ENCODE data around the gene DLG2.

Gene DLG2

DNA sequence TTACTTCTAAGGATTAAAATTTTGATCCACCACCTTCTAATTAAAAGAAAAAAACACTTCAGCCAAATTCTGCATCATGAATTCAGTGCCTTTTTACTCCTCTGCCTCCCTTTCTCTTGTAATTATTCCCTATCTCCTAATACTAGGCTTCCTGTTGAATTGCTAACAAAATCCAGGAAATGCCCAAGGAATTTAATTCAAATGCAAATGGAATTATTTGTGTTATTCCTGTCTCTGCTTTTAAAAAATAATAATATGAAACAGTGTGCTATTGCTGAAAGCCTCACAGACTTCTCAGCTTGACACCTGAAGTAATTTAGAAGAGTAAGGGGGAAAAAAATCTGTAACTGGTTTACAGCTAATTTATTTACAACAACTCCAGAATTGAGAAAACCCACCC is 85.5 kb downstream of the DLG2 start:
- DNase-seq, result no peak

DNA sequence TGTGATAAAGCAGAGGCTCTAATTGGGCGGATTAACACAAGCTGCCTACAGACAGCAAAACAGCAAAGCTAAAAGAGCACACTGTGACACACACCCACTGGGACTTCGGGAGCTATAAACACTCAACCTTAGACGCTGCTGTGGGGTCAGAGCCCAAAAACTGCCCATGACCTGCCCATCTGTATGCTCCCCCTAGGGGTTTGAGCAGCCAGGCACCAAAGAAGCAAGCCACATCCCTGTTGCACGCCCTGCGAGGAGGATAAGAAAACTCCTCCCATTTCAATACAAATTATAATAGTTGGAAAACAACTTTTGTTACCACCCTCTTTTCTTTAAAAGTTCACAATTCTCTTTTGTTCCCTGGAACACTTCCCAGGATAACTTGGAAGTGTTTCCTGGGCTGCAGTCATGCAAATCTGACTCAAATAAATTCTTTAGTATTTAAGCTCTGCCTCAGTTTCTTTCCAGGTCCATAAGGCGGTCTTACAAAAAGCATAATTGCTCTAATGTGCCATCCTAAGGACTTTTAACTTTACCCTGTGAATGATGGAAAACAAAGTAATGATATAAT is 86.4 kb downstream of the DLG2 start:
- DNase-seq, result no peak

DNA sequence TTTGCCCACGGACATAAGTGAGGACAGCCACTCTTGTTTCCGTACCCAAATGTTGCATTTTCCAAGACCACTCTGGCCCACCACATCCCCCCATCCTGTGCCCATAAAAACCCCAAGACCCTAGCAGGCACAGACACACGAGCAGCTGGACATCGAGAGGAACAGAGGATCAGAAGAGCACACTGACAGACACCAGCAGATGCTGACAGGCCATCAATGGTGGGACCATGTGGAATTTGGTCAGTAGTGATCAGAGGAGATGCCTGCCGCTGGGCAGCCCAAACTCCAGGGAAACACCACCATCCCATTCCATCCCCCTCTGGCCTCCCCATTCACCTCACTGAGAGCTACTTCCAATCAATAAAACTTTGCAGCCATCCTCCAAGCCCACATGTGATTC is 87.0 kb downstream of the DLG2 start:
- no peak for DNase-seq

DNA sequence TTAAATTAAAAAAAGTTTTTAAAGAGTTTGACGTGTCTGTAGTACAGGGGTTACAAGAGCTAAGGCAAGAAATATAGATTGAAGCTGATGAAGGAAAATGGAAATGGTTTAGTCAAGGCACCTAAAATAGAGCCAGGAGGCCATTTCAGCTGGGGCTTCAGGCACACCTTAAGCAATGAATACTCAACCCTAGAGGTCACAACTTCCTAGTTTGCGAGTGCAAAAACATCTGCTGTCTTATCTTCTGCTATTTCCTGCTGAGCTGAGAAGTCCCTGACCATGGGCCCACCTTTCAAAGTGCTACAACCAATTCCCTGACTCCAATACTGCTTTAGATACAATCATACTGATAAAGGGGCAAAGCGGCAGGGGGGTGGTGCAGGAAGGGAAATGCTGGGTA is 87.4 kb downstream of the DLG2 start:
- DNase-seq, result no peak

DNA sequence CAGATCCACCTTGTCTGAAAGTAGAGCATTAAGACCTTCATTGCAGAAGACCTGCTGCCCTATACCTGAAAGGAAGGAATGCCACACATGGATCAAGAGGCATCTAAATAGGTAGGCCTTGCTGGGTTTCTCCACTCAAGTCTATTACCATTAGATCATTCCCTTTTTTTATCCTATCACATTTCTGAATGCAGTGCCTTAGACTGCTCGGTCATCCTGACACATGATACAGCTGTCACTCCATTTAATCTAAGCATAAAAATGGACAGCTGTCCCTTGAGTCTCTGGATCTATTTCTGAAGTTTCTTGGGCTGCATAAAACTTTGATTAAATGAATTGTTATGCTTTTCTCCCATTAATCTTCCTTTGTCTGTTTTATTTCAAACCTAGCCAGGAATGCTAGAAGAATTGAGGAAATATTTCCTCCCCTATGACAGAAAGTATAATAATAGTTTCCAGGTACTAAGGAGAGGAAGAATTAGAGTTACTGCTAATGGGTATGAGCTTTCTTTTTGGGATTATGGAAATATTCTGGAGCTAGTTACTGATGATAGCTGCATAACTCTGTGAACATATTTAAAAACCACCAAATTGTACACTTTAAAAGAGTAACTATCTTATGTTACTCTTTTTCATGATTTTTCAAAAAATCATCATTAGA is 88.0 kb downstream of the DLG2 start:
- no peak for DNase-seq

DNA sequence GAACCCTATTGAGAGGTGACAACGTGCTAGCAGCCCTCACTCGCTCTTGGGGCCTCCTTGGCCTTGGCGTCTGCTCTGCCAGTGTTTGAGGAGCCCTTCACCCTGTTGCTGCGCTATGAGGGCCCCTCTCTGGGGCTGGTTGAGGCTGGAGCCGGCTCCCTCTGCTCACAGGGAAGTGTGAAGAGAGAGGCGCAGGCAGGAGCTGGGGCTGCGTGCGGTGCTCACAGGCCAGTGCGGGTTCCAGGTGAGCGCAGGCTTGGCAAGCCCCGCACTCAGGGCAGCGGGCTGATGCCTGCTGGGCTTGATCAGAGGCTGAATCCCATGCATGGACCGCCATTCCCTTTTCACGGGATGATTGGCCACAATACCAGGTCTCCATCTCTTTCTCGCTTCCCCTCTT is 90.7 kb downstream of the DLG2 start:
- no peak for DNase-seq

DNA sequence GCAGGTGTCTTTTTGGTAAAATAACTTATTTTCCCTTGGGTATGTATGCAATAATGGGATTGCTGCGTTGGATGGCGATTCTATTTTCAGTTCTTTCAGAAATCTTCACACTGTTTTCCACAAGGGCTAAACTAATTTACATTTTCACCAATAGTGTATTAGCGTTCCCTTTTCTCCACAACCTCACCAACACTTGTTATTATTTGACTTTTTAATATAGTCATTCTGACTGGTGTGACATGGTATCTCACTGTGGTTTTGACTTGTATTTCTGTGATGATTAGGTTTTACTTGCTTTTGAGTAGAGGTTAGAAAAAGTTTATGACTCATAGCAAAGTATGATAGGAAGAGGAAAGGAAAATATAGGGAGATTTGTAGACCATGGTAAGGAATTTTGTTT is 92.3 kb downstream of the DLG2 start:
- no peak for DNase-seq

DNA sequence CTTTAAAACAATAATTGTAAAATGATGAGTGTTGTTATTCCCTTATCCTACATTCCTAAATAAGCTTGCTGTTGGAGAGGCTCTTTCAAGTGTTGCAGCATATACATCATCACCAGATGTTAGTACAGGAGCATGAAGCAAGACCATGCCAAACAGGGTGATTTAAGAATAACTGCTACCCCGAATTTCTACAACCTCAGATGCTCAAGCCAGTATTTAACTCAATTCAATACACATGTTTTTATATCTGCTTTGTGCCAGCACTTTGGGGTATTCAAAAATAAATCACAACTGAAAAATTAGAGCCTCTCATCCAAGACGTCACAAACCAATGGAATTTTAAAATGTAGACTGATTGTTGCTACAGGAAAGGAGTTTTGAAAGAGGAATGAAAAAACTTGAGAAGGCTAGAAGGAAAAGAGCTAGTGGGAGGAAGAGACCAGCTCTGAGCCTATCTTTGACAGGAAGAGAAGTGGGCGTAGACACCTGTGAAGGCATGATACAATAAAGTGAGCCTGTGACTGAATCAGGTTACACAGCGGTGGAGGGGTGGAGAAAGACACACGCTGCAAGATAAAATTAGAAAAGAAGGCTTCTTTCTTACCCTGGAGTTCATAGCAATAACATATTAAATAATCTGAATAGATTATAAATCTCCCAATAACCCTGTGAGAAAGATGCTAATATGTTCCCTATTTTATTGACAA is 95.8 kb downstream of the DLG2 start:
- DNase-seq, result no peak

DNA sequence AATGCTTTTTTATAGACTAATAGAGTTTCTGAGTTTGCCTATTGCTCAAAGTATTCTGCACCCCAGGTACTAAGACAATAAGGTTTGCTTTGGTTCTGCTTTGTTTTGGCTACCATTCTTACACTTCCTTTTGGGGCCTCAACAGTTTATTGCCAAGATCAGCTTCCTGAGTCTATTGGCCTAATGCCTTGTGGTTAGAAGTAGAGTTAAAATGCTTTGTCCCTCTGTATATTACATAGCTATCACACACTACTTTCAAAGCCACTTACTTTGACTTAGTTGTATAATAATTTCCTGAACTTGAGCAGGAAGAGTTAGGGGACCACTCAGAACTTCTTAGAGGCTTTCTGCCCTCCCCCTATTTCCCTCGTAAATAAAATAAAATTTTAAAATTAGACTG is 96.5 kb downstream of the DLG2 start:
- no peak for DNase-seq

DNA sequence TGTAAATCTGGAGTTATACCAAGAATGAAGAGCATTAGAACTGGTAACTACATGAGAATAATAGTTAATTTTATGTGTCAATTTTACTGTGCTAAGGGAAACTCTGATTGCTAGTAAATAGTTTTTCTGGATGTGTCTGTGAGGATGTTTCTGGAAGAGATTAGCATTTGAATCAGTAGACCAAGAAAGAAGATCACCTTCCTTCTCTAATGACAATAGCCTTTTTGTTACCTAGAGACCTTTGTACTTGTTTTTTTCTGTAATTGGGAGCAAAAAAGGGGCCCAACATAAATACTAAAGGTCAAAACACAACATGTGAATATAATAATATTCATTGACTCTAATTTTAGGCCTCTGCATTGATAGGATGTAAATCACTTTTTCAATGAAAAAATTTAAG is 100.6 kb downstream of the DLG2 start:
- no peak for DNase-seq

DNA sequence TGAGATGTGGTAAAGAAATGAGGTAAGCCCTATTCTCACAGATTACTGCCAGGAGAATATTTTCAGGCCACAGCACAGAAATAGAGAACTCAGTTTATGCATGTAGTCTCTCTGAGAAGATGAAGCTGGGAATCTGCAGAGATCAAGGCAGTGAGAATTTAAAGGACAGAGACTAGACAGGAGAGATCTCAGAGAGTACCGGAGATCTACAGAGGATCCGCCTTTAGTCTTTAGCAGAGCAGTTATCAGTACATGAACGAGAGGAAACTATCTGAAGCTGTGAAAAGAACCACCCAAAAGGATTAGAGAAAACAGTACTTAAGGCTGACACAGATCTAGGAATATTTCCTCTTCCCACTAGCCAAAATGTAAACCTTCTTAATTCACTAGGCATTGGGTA is 101.5 kb downstream of the DLG2 start:
- no peak for DNase-seq

DNA sequence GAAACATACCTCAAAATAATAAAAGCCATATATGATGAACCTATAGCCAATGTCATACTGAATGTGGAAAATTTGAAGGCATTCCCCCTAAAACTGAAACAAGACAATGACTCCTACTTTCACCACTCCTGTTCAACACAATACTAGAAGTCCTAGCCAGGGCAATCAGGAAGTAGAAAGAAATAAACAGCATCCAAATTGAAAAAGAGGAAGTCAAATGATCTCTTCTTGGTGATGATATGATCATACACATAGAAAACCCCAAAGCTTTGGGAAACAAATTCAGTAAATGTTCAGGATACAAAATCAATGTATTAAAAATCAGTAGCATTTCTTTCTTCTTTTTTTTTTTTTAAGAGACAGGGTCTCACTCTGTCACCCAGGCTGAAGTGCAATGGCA is 109.9 kb downstream of the DLG2 start:
- DNase-seq, result no peak

DNA sequence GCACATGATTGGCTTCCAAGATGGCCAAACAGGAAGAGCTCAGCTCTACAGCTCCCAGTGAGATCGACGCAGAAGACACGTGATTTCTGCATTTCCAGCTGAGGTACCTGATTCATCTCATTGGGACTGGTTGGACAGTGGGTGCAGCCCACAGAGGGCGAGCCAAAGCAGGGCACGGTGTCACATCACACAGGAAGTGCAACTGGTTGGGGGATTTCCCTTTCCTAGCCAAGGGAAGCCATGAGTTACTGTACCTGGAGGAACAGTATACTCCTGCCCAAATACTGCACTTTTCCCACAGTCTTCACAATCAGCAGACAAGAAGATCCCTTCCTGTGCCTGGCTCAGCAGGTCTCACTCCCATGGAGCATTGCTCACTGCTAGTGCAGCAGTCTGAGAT is 131.2 kb downstream of the DLG2 start:
- no peak for DNase-seq

DNA sequence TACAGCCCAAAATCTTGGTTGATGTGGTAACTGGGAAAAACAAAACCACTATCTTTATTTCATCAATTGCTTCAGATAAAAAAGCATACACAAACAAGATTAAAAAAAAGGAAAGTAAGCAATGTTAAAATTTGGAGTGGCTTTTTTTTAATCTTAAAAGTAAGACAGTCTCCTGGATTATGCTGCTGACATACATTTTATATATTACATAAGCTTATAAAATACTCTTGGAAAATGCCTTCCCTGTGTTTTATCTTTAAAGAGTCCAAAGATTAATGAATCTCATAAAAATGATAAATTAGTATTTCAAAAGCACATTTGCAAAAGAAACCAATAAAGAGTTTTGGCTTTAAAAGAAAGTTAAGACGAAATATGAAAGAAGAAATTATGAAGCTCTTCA is 132.7 kb downstream of the DLG2 start:
- DNase-seq, result no peak

DNA sequence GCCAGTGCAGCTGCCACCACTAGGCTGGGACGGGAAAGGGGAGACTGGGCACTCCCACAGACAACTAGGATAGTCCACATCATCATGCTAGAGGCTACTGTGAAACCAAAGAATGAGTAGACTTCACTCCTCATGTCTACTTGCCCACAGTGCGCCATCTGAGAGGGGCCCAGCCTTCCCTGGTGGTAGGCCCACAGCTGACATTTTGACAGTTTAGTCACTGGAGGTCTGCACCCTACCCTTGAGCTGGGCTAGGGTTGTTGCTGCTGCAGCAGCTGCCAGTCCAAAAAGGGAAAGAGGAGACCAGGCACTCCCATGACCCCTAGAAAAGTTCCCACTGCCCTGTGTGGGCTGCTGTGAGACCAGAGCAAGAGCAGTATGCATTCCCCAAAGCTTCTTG is 141.2 kb downstream of the DLG2 start:
- no peak for DNase-seq

DNA sequence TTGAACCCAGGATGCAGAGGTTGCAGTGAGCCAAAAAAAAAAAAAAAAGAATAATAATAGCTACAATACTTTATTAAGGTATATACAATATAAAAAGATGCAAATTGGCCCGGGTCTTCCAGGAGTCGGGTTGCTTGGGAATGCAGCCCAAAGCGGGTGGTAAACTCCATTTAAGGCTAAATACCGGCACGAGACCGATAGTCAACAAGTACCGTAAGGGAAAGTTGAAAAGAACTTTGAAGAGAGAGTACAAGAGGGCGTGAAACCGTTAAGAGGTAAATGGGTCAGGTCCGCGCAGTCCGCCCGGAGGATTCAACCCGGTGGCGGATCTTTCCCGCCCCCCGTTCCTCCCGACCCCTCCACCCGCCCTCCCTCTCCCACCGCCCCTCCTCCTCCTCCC is 143.3 kb downstream of the DLG2 start:
- DNase-seq, result no peak

DNA sequence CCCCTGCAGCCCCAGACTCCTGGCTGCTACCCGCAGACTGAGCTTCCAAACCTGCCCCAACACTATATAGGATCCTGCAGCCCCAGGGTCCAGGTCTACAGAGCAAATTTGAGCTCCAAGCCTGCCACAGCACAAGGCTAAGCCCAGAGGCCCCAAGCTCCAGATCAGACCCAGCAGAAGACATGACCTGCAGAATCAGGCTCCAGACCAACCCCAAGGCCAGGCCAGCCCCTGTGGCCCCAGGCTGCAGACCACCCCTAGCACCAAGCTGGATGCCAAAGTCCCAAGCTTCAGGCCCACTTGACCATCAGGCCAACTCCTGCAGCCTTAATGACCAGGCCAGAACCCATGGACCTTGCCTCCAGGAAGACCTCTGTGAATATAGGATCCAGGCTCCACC is 145.3 kb downstream of the DLG2 start:
- no peak for DNase-seq

DNA sequence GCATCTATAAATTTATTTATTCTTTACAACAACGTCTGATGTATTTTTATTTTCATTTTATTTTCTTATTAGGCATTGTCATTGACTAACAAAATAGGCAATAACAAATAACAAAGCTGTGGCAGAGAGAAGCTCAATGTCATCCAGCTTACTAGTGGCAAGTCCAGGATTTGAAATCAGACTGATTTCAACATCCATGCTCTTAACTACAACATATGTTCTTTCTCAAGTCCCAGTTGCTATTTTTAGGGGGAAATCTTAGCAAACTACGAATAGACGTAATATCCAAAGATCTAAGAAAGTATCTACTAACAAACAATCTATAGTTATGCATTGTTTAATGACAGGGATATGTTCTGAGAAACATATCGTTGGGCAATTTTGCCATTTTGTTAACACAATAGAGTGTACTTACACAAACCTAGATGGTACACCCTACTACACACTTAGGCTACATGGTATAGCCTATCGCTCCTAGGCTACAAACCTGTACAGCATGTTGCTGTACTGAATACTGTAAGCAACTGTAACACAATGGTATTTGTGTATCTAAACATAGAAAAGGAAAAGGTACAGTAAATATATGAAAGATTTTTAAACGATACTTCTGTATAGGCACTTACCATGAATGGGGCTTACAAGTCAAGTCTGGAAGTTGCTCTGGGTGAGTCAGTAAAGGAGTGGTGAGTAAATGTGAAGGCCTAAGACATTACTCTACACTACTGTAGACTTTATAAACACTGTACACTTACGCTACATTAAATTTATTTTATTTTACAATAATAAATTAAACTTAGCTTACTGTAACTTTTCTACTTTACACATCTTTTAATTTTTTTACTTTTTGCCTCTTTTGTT is 151.3 kb downstream of the DLG2 start:
- DNase-seq, result no peak

DNA sequence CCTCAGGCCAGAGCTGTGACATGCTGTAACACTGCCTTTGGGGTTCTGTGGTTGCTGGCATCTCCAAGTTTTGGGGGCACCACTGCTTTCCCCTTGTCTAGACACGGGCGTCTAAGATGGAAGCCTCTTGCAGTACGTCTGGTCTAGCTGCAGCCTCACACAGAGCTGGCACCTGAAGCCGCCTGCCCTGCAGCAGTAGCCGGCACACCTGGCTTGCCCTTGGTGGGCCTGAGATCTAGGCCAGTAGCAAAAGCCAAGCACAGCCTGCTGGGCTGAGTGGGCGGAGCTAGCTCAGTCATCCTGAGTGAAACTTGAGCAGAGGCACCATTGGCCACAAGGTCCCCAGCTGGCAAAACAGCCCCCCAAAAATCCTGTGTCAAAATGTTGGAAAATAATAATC is 154.2 kb downstream of the DLG2 start:
- DNase-seq, result no peak

DNA sequence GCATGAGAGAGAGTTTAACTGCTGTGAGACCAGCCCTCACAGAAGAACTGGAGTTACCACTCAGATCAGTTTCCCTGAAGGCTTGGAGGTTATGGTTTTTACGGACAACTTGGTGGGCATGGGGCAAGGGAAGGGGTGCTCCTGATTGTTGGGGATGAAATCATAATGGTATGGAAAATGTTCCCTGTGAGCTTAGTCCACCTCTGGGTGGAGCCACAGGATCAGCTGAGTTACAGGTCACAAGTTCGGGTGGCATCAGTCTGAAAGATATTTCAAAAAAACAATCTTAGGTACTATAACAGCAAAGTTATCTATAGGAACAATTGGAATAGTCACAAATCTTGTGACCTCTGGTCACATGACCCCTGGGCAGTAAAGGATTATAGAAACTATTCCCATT is 162.9 kb downstream of the DLG2 start:
- no peak for DNase-seq

DNA sequence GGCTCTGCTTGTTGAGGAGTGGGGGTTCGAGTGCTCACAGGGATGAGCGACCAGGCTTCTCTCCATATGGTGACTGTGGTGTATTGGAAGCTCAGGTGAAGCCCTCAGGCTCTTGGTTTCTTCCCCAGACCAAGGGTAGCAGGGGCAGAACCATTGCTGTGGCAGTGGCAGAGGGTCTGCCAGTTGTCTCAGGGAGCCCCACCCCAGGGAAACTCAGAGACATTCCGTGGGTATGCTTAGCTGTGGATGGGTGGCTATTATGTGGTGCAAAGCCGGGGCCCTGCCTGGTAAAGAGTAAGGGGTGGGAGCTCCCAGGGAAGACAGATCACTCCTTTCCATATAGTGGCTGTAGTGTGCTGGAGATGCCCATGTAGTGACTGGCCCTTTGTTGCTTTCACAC is 167.8 kb downstream of the DLG2 start:
- DNase-seq, result no peak

DNA sequence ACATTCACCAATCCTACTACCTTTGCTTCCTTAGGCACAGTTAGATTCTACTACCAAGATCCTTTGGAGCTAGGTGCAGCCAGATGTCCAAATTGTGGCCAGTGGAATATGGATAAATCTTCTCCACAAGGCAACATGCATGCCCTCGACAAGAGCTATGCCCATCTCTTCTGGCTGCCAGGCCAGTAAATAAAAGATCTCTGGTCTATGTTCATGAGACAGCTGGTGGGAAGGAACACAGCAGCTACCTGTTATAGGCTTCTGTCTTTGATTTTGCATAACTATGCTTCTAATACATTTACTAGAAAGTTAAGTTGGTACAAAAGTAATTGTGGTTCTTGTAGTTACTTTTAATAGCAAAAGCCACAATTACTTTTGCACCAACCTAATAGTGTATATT is 182.7 kb downstream of the DLG2 start:
- DNase-seq, result no peak

DNA sequence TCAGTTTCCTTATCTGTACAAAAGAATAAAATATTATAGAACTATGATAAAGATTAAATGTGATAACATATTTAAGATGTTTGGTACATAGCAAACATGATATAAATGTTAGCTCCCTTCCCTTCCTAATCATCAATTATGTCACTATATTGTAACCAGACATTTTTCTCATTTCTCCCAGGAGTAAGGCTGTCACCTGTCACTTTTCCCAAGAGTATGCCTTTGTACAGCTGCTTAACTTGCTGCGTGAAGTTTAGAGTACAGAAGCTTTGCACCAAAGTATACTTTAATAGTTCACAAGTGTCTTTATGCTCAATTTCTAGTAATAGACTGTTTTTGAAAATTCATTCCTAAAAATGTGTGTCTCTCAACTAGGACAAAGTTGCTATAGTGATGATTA is 186.9 kb downstream of the DLG2 start:
- no peak for DNase-seq

DNA sequence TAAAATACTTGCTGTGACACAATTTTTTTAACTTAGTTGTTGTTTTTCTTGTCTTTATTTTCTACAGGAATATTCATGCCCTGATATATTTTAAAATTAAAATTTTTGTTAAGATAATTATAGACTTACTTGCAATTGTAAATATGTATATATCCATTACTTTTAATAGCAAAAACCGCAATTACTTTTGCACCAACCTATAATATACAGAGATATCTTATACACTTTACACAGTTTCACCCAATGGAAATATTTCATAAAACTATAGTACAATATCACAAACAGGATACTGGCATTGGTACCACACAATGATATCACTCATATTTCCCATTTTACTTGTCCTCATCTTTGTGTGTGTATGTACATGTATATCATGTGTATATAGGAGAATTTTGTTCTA is 188.8 kb downstream of the DLG2 start:
- no peak for DNase-seq
